SK-N-SH (cell line): ENCODE results near the gene TSHR.

Source experiments
- EP300 ChIP-seq, 2 experiments: IDR thresholded peaks; 2 replicates each; pipeline versions ENCODE4 v1.4.0 to v1.6.1; 2012; ENCODE audit warnings: borderline replicate concordance in 1 of 2, low read depth in 1 of 2, low read length in 1 of 2
- NRF1 ChIP-seq: IDR thresholded peaks from 2 replicates; pipeline ENCODE4 v1.6.1; 2012; ENCODE audit warnings: low read depth, mild to moderate bottlenecking, low read length
- POLR2AphosphoS5 ChIP-seq: IDR thresholded peaks from 2 replicates; pipeline ENCODE4 v1.6.1; 2012; ENCODE audit warnings: low read depth, low read length
- RCOR1 ChIP-seq: fragments of 150-350 bp; IDR thresholded peaks from 2 replicates; pipeline ENCODE4 v1.6.1; 2017; ENCODE audit warnings: antibody characterized with exemption, low read length
- TAF1 ChIP-seq: IDR thresholded peaks from 2 replicates; pipeline ENCODE4 v1.6.1; 2012; ENCODE audit warnings: low read depth, mild to moderate bottlenecking, low read length, moderate library complexity, borderline replicate concordance
- TCF12 ChIP-seq: IDR thresholded peaks from 2 replicates; pipeline ENCODE4 v1.4.0; 2012
- TF ChIP-seq, protein P1 (sequence below): fragments of 150-350 bp; IDR thresholded peaks from 2 replicates; pipeline ENCODE4 v1.6.1; 2017; ENCODE audit warnings: antibody characterized with exemption, low read length, low read depth, borderline replicate concordance
- TF ChIP-seq, protein P2 (sequence below): fragments of 200-600 bp; sonication (generic); IDR thresholded peaks from 2 replicates; pipeline ENCODE4 v1.6.1; 2017; ENCODE audit warnings: antibody characterized with exemption, mild to moderate bottlenecking, moderate library complexity

DNA sequence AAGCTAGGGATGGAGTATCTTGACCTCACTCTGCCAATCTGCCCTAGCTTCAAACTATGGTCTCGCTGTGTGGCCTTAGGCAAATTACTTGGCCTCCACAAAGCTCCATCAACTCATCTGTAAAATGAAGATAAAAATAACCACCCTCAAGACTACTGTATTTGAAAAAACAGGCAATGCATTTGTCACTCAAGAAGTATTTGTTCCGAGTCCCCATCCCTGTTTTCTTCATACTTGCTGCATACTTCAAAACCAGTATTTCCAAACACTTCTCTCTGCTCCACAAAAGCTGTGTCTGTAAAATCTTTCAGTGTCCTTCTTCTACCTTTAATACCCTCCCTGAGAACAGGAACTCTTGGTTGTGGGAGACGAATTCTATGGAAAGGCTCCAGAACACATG, 217.5 kb downstream of the TSHR start:
- TF ChIP-seq EP300 (IDR thresholded peaks at IDR 0.05; ENCODE audit: borderline replicate concordance in 1 of 2, low read depth in 1 of 2, low read length in 1 of 2) (no peak), RCOR1 (no peak), TAF1 (no peak), POLR2AphosphoS5 (no peak), TCF12 (no peak), NRF1 (no peak)
- TF ChIP-seq, protein P1, sequence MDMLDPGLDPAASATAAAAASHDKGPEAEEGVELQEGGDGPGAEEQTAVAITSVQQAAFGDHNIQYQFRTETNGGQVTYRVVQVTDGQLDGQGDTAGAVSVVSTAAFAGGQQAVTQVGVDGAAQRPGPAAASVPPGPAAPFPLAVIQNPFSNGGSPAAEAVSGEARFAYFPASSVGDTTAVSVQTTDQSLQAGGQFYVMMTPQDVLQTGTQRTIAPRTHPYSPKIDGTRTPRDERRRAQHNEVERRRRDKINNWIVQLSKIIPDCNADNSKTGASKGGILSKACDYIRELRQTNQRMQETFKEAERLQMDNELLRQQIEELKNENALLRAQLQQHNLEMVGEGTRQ = no peak
- TF ChIP-seq, protein P2, sequence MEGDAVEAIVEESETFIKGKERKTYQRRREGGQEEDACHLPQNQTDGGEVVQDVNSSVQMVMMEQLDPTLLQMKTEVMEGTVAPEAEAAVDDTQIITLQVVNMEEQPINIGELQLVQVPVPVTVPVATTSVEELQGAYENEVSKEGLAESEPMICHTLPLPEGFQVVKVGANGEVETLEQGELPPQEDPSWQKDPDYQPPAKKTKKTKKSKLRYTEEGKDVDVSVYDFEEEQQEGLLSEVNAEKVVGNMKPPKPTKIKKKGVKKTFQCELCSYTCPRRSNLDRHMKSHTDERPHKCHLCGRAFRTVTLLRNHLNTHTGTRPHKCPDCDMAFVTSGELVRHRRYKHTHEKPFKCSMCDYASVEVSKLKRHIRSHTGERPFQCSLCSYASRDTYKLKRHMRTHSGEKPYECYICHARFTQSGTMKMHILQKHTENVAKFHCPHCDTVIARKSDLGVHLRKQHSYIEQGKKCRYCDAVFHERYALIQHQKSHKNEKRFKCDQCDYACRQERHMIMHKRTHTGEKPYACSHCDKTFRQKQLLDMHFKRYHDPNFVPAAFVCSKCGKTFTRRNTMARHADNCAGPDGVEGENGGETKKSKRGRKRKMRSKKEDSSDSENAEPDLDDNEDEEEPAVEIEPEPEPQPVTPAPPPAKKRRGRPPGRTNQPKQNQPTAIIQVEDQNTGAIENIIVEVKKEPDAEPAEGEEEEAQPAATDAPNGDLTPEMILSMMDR = no peak
